ENCODE data around the gene RNF149. TPM values are rescaled to one million over a fixed set of nuclear protein-coding genes. Genes with fewer than 3 reads are reported as not detected.

RNF149 gene
- total RNA-seq, 1 donor, result 73.1 TPM

DNA sequence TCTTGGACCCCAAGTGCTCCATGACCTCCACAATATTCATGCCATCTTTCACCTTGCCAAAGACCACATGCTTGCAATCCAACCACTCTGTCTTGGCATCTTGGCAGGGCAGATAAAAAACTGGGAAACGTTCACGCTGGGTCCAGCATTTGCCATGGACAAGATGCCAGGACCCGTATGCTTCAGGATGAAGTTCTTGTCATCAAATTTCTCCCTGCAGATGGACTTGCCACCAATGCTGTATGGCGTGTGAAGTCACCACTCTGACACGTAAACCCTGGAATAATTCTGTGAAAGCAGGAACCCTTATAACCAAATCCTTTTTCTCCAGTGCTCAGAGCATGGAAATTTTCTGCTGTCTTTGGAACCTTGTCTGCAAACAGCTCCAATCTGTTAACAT, 34.4 kb downstream of the RNF149 start:
- no peaks in the 10 kb centered on the region for H3K27me3 ChIP-seq (ENCODE audit: insufficient read depth, low read length)
- no peak overlapping the region for H3K4me3 ChIP-seq (ENCODE audit: insufficient read depth, low read length)
- no peaks in the 10 kb centered on the region for H3K4me1 ChIP-seq (ENCODE audit: insufficient read depth, low read length)
- DNase-seq (ENCODE audit: insufficient read length, low spot score, missing footprints), result no peak
- H3K4me2 ChIP-seq (ENCODE audit: insufficient read depth, low read length), result no peak overlapping the region
- peaks cover 52% of the 10 kb centered on the region for H3K36me3 ChIP-seq (ENCODE audit: insufficient read depth, low read length)
- no peaks in the 10 kb centered on the region for H3K79me2 ChIP-seq (ENCODE audit: insufficient read depth, low read length)
- H2AFZ ChIP-seq (ENCODE audit: low read length), result no peak overlapping the region
- no peaks in the 10 kb centered on the region for H4K20me1 ChIP-seq (ENCODE audit: insufficient read depth, low read length)
- TF ChIP-seq, protein P1, sequence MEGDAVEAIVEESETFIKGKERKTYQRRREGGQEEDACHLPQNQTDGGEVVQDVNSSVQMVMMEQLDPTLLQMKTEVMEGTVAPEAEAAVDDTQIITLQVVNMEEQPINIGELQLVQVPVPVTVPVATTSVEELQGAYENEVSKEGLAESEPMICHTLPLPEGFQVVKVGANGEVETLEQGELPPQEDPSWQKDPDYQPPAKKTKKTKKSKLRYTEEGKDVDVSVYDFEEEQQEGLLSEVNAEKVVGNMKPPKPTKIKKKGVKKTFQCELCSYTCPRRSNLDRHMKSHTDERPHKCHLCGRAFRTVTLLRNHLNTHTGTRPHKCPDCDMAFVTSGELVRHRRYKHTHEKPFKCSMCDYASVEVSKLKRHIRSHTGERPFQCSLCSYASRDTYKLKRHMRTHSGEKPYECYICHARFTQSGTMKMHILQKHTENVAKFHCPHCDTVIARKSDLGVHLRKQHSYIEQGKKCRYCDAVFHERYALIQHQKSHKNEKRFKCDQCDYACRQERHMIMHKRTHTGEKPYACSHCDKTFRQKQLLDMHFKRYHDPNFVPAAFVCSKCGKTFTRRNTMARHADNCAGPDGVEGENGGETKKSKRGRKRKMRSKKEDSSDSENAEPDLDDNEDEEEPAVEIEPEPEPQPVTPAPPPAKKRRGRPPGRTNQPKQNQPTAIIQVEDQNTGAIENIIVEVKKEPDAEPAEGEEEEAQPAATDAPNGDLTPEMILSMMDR (IDR thresholded peaks at IDR 0.05; ENCODE audit: extremely low read depth, low read depth, low read length), result no peak
- H3K27ac ChIP-seq (ENCODE audit: low read depth, low read length), result no peak overlapping the region
- no peaks in the 10 kb centered on the region for H3K9me3 ChIP-seq (ENCODE audit: low read depth, low read length)

DNA sequence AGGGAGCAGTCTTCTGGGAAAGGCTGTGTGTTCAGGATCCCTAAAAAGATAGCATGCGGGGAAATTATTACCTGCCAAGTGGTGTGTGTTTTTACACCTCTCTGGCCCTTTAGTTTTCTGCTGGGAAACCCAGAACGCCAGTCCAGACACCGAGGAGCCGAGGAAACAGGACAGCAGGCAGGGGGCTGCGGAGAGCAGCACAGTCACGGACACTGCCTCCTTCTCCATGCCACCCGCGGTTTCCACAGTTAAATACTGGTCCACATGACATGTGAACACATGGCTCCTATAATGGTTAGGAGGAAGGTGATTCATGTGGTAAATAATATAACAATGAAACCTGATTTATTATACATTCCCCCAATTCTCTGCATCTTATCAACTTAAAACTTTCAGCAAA, 35.4 kb downstream of the RNF149 start:
- no peak overlapping the region for H3K27ac ChIP-seq (ENCODE audit: low read depth, low read length)
- no peaks in the 10 kb centered on the region for H3K9me3 ChIP-seq (ENCODE audit: low read depth, low read length)
- peaks cover 60% of the 10 kb centered on the region for H3K36me3 ChIP-seq (ENCODE audit: insufficient read depth, low read length)
- H3K79me2 ChIP-seq (ENCODE audit: insufficient read depth, low read length), result no peaks in the 10 kb centered on the region
- no peak overlapping the region for H3K4me2 ChIP-seq (ENCODE audit: insufficient read depth, low read length)
- H3K4me3 ChIP-seq (ENCODE audit: insufficient read depth, low read length), result no peak overlapping the region
- H2AFZ ChIP-seq (ENCODE audit: low read length), result no peak overlapping the region
- H3K27me3 ChIP-seq (ENCODE audit: insufficient read depth, low read length), result no peaks in the 10 kb centered on the region
- no peak for DNase-seq (ENCODE audit: insufficient read length, low spot score, missing footprints)
- TF ChIP-seq, protein P1 (IDR thresholded peaks at IDR 0.05; ENCODE audit: extremely low read depth, low read depth, low read length), result no peak
- no peaks in the 10 kb centered on the region for H4K20me1 ChIP-seq (ENCODE audit: insufficient read depth, low read length)
- no peaks in the 10 kb centered on the region for H3K4me1 ChIP-seq (ENCODE audit: insufficient read depth, low read length)

- no peaks in the 10 kb centered on the region for H4K20me1 ChIP-seq (ENCODE audit: insufficient read depth, low read length)
- peaks cover 62% of the 10 kb centered on the region for H3K36me3 ChIP-seq (ENCODE audit: insufficient read depth, low read length)
- H3K27me3 ChIP-seq (ENCODE audit: insufficient read depth, low read length), result no peaks in the 10 kb centered on the region
- no peak overlapping the region for H3K27ac ChIP-seq (ENCODE audit: low read depth, low read length)
- H3K9me3 ChIP-seq (ENCODE audit: low read depth, low read length), result no peaks in the 10 kb centered on the region
- no peak overlapping the region for H3K4me2 ChIP-seq (ENCODE audit: insufficient read depth, low read length)
- no peak for DNase-seq (ENCODE audit: insufficient read length, low spot score, missing footprints)
- H3K4me1 ChIP-seq (ENCODE audit: insufficient read depth, low read length), result no peaks in the 10 kb centered on the region
- no peak overlapping the region for H3K4me3 ChIP-seq (ENCODE audit: insufficient read depth, low read length)
- no peak overlapping the region for H2AFZ ChIP-seq (ENCODE audit: low read length)
- H3K79me2 ChIP-seq (ENCODE audit: insufficient read depth, low read length), result no peaks in the 10 kb centered on the region
- TF ChIP-seq, protein P1 (IDR thresholded peaks at IDR 0.05; ENCODE audit: extremely low read depth, low read depth, low read length), result no peak
These were observed 36.3 kb downstream of the RNF149 start for GRCh38 chr2:101272045-101272784.

GRCh38 chr2:101270700-101271259, 37.7 kb downstream of the RNF149 start:
- H3K4me1 ChIP-seq (ENCODE audit: insufficient read depth, low read length), result no peaks in the 10 kb centered on the region
- peaks cover 64% of the 10 kb centered on the region for H3K36me3 ChIP-seq (ENCODE audit: insufficient read depth, low read length)
- no peak overlapping the region for H3K4me2 ChIP-seq (ENCODE audit: insufficient read depth, low read length)
- no peaks in the 10 kb centered on the region for H3K79me2 ChIP-seq (ENCODE audit: insufficient read depth, low read length)
- H4K20me1 ChIP-seq (ENCODE audit: insufficient read depth, low read length), result no peaks in the 10 kb centered on the region
- no peak for DNase-seq (ENCODE audit: insufficient read length, low spot score, missing footprints)
- H3K4me3 ChIP-seq (ENCODE audit: insufficient read depth, low read length), result no peak overlapping the region
- no peak overlapping the region for H3K27ac ChIP-seq (ENCODE audit: low read depth, low read length)
- no peaks in the 10 kb centered on the region for H3K9me3 ChIP-seq (ENCODE audit: low read depth, low read length)
- no peak overlapping the region for H2AFZ ChIP-seq (ENCODE audit: low read length)
- TF ChIP-seq, protein P1 (IDR thresholded peaks at IDR 0.05; ENCODE audit: extremely low read depth, low read depth, low read length), result no peak
- no peaks in the 10 kb centered on the region for H3K27me3 ChIP-seq (ENCODE audit: insufficient read depth, low read length)

Data from osteoblast (primary cell).